ENCODE measurements around the gene RALBP1.
"Not testable (repeated sequence)": the region's sequence is repeated elsewhere in the genome, so short reads cannot be mapped to it uniquely, and the experiment has no call there.

Gene RALBP1

DNA sequence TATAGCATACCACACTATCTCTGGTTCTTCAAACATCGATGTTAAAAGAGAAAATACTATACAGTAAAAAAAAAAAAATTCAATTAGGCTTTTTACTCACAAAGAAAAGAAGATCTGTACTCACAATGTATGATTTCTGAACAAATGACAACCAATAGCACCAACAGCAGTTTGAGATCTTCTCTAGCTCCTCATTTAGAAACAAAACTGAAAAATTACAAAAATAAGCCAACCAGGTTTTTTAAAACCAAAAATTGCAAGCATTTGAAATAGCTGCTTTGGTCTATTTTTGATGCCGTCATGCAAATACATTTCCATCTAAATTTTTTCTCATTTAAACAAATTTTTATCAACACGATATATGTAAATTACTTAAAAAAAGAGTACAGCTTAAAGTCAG, 34.3 kb upstream of the RALBP1 start:
- no peak for DNase-seq (ENCODE audit: extremely low read depth, low read depth)
- no peak overlapping the region for H3K4me3 ChIP-seq (replicated peaks; ENCODE audit: low read depth, low read length)

DNA sequence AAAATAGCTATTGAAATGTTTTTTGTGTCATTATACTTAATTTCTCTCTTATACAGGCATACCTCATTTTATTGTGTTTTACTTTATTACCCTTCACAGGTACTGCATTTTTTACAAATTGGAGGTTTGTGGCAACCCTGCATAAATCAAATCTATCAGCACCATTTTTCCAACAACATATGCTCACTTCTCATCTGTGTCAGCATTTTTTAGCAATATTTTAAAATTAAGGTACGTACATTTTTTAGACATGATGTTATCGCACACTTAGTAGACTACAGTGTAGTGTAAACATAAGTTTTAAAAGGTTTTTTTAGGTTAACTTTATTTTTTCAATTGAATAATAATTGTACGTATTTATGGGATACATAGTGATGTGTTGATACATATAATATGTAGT, 30.8 kb upstream of the RALBP1 start:
- H3K4me3 ChIP-seq (replicated peaks; ENCODE audit: low read depth, low read length) = no peak overlapping the region
- TF ChIP-seq, protein P1, sequence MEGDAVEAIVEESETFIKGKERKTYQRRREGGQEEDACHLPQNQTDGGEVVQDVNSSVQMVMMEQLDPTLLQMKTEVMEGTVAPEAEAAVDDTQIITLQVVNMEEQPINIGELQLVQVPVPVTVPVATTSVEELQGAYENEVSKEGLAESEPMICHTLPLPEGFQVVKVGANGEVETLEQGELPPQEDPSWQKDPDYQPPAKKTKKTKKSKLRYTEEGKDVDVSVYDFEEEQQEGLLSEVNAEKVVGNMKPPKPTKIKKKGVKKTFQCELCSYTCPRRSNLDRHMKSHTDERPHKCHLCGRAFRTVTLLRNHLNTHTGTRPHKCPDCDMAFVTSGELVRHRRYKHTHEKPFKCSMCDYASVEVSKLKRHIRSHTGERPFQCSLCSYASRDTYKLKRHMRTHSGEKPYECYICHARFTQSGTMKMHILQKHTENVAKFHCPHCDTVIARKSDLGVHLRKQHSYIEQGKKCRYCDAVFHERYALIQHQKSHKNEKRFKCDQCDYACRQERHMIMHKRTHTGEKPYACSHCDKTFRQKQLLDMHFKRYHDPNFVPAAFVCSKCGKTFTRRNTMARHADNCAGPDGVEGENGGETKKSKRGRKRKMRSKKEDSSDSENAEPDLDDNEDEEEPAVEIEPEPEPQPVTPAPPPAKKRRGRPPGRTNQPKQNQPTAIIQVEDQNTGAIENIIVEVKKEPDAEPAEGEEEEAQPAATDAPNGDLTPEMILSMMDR (IDR thresholded peaks at IDR 0.05; ENCODE audit: low read depth, low read length, missing control alignments) = no peak
- no peak for DNase-seq (ENCODE audit: extremely low read depth, low read depth)

More for the DNA sequence above, 34.3 kb upstream of the RALBP1 start:
- TF ChIP-seq, protein P1 (IDR thresholded peaks at IDR 0.05; ENCODE audit: low read depth, low read length, missing control alignments) = no peak

DNA sequence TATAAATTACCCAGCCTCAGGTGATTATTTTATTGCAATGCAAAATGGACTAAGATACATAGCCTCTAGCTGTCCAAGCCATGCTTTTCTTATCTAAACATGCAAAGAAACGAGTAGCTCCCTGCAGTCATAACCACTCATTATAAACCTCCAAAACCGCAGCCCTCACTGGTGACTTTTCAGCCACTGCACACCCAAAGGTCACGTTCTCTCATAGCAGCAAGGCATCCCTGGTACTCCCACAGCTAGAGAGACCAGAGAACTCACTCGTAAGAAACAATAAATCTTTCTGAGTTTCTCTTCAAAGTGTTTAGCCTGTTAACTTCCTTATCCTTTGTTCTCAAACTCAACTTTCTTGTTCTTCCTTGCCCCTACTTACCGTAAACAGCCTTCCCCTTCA, 28.5 kb upstream of the RALBP1 start:
- no peak for DNase-seq (ENCODE audit: extremely low read depth, low read depth)
- no peak overlapping the region for H3K4me3 ChIP-seq (replicated peaks; ENCODE audit: low read depth, low read length)
- TF ChIP-seq, protein P1 (IDR thresholded peaks at IDR 0.05; ENCODE audit: low read depth, low read length, missing control alignments) = no peak

DNA sequence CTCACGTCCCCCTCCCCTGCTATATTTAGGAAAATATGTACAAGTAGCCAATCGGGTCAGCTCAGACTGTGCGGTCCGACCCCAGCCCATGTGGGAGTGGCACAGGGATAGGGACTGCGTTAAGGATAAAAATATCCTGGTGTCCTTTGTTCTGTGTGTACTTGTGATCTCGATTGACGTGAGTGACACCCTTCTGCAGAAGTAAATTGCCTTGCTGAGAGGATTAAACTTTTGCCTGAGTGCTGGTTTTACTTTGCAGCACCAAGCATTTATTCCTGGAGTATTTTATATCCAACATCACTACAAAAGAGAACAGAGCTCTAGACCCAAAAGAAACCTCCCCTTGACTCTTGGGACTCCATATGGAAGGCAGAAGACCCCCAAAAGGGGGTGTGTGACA, 28.0 kb upstream of the RALBP1 start:
- DNase-seq (ENCODE audit: extremely low read depth, low read depth) = no peak
- H3K4me3 ChIP-seq (replicated peaks; ENCODE audit: low read depth, low read length) = no peak overlapping the region
- TF ChIP-seq, protein P1 (IDR thresholded peaks at IDR 0.05; ENCODE audit: low read depth, low read length, missing control alignments) = no peak

DNA sequence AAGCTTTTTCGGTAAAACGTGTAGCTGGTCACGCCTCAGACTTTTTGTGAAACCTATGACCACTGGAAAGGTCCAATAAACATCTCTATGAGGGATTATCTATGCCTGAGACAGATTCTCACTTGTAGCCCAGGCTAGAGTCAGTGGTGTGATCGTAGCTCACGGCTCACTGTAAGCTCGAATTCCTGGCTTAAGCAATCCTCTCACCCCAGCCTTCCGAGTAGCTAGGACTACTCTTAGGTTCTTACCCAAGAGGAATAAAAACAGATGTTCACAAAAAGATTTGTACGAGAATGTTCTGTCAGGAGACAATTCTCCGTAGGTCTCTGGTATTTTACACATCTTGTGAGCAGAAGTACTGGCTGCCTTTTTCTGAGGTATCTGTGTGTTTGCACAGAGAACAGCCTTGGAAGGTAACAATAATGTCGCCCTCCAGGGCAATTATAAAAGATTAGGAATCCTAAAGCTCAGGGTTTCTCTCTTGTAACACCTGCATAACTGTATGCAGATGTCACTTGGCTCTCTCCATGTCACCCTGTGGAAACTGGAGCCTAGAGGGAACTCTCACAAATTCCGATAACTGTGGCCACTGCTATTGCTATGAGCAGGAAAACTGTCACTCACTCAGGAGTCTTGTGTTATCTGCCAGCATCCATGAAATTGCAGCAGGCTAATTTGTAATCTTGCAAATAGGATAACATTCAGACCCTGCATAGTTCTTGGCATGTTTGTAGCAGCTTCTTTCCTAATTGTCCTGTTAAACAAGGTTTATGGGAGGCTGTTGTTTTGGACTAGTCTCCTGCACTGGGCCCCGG, 25.5 kb upstream of the RALBP1 start:
- H3K4me3 ChIP-seq (replicated peaks; ENCODE audit: low read depth, low read length) = no peak overlapping the region
- no peak for DNase-seq (ENCODE audit: extremely low read depth, low read depth)
- TF ChIP-seq, protein P1 (IDR thresholded peaks at IDR 0.05; ENCODE audit: low read depth, low read length, missing control alignments) = no peak

DNA sequence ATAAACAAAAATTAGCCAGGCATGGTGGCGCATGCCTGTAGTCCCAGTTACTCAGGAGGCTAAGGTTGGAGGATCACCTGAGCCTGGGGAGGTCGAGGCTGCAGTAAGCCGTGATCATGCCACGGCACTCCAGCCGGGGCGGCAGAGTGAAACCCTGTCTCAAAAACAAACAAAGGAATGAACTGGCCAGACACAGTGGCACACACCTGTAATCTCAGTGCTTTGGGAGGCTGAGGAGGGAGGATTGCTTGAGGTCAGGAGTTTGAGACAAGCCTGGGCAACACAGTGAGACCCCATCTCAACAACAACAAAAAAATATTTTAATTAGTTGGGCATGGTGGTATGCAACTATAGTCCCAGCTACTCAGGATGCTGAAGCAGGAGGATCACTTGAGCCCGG, 24.4 kb upstream of the RALBP1 start:
- H3K4me3 ChIP-seq (replicated peaks; ENCODE audit: low read depth, low read length) = not testable (repeated sequence)

DNA sequence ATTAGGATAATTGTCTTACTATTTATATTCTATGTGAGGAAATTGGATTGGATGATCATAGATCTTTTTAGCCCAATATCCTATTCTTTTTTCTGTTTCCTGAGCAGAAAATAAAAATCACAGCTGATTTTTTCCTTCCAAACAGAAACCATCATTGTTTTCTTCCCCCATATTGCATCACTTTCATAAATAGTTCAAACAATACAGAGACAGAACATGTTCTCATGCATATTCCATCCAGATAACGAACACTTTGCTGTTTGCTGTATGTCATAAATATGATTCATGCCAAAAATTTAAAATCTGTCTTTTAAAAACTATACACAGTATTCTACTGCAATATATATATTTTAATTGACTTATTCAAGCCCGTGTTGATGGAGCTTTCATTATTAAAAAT, 22.0 kb upstream of the RALBP1 start:
- TF ChIP-seq, protein P1 (IDR thresholded peaks at IDR 0.05; ENCODE audit: low read depth, low read length, missing control alignments) = no peak
- no peak for DNase-seq (ENCODE audit: extremely low read depth, low read depth)
- H3K4me3 ChIP-seq (replicated peaks; ENCODE audit: low read depth, low read length) = no peak overlapping the region

More for the DNA sequence above, 24.4 kb upstream of the RALBP1 start:
- DNase-seq (ENCODE audit: extremely low read depth, low read depth) = not testable (repeated sequence)

All from HFF-Myc (cell line).